ENCODE measurements around the gene IMMT. TPM values are rescaled to one million over a fixed set of nuclear protein-coding genes. Genes with fewer than 3 reads are reported as not detected.

IMMT gene
- polyA plus RNA-seq, 1 donor (not counting 4 experiments of a cell fraction or from before 2014, with no cell fraction given) = 91.5 TPM

DNA sequence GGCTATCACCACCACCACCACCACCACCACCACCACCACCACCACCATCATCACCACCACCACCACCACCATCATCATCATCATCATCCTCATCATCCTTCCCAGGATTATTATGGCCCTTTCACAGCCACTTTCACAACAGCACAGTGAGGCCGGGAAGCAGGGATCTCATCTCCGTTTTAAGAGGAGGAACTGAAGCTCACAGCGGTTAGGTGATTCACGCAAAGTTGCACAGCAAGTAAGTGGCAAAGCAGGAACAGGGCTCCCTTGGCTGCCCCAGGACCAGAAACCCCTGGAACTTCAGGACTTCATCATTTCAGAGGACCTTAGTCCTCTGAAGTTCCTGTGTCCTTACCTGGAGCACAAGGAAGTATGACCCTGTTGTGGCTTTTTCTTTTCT lies 30.8 kb upstream of the IMMT start:
- Histone ChIP-seq H3K9me1 (ENCODE audit: control insufficient read depth, extremely low read depth, insufficient read depth, low read length) (no peaks in the 10 kb centered on the region), H4K20me1 (ENCODE audit: control insufficient read depth, extremely low read depth, insufficient read depth, low read length) (no peaks in the 10 kb centered on the region), H3K4me2 (ENCODE audit: control insufficient read depth, extremely low read depth, insufficient read depth, low read depth, low read length) (no peak overlapping the region), H3K27ac (ENCODE audit: control insufficient read depth, insufficient read depth, low read length) (no peak overlapping the region), H2AFZ (ENCODE audit: control insufficient read depth, low read length) (no peak overlapping the region), H3K27me3 (ENCODE audit: control insufficient read depth, extremely low read depth, insufficient read depth, low read length) (no peaks in the 10 kb centered on the region), H3K9me3 (ENCODE audit: control insufficient read depth, low read depth, low read length) (no peaks in the 10 kb centered on the region), H3K36me3 (ENCODE audit: control insufficient read depth in 2 of 2, extremely low read depth in 1 of 2, insufficient read depth in 2 of 2, low read length in 2 of 2) (no peaks in the 10 kb centered on the region), H3K4me1 (ENCODE audit: control insufficient read depth, extremely low read depth, insufficient read depth, low read length) (peaks cover 21% of the 10 kb centered on the region), H3K9ac (ENCODE audit: control insufficient read depth, extremely low read depth, insufficient read depth, low read length) (no peak overlapping the region), H3K79me2 (ENCODE audit: control insufficient read depth, insufficient read depth, low read length) (no peaks in the 10 kb centered on the region), H3K4me3 (ENCODE audit: control insufficient read depth in 2 of 3, extremely low read depth in 1 of 3, insufficient read depth in 2 of 3, low read depth in 1 of 3, low read length in 3 of 3) (no peak overlapping the region)
- TF ChIP-seq CTCF (optimal IDR thresholded peaks at IDR 0.05 in 1 of 3, IDR thresholded peaks at IDR 0.05 in 1 of 3, conservative IDR thresholded peaks at IDR 0.05 in 1 of 3; ENCODE audit: extremely low read depth in 1 of 3, insufficient read depth in 2 of 3, low read length in 3 of 3) (no peak), EZH2 (IDR thresholded peaks at IDR 0.05; ENCODE audit: low read length) (no peak)
- no peak for DNase-seq (ENCODE audit: low read depth, low spot score)
- FAIRE-seq = no peak
- dilution Hi-C loops (cut with MboI; ENCODE audit: extremely low pct_ligation_motif_present, low sequenced_read_pairs) = no loop called here

- dilution Hi-C loops (cut with MboI; ENCODE audit: extremely low pct_ligation_motif_present, low sequenced_read_pairs) = no loop called here
- H3K4me1 ChIP-seq (ENCODE audit: control insufficient read depth, extremely low read depth, insufficient read depth, low read length) = peaks cover 21% of the 10 kb centered on the region
- H3K4me3 ChIP-seq (ENCODE audit: control insufficient read depth in 2 of 3, extremely low read depth in 1 of 3, insufficient read depth in 2 of 3, low read depth in 1 of 3, low read length in 3 of 3) = no peak overlapping the region
- no peaks in the 10 kb centered on the region for H3K9me3 ChIP-seq (ENCODE audit: control insufficient read depth, low read depth, low read length)
- no peaks in the 10 kb centered on the region for H3K27me3 ChIP-seq (ENCODE audit: control insufficient read depth, extremely low read depth, insufficient read depth, low read length)
- no peak overlapping the region for H3K9ac ChIP-seq (ENCODE audit: control insufficient read depth, extremely low read depth, insufficient read depth, low read length)
- no peaks in the 10 kb centered on the region for H3K36me3 ChIP-seq (ENCODE audit: control insufficient read depth in 2 of 2, extremely low read depth in 1 of 2, insufficient read depth in 2 of 2, low read length in 2 of 2)
- H3K27ac ChIP-seq (ENCODE audit: control insufficient read depth, insufficient read depth, low read length) = no peak overlapping the region
- H4K20me1 ChIP-seq (ENCODE audit: control insufficient read depth, extremely low read depth, insufficient read depth, low read length) = no peaks in the 10 kb centered on the region
- FAIRE-seq (no peak), DNase-seq (ENCODE audit: low read depth, low spot score) (no peak)
- no peak for TF ChIP-seq CTCF (optimal IDR thresholded peaks at IDR 0.05 in 1 of 3, IDR thresholded peaks at IDR 0.05 in 1 of 3, conservative IDR thresholded peaks at IDR 0.05 in 1 of 3; ENCODE audit: extremely low read depth in 1 of 3, insufficient read depth in 2 of 3, low read length in 3 of 3)
- no peak for TF ChIP-seq EZH2 (IDR thresholded peaks at IDR 0.05; ENCODE audit: low read length)
- no peaks in the 10 kb centered on the region for H3K9me1 ChIP-seq (ENCODE audit: control insufficient read depth, extremely low read depth, insufficient read depth, low read length)
- peak overlapping the region; percentile 81 for H2AFZ ChIP-seq (ENCODE audit: control insufficient read depth, low read length)
- no peaks in the 10 kb centered on the region for H3K79me2 ChIP-seq (ENCODE audit: control insufficient read depth, insufficient read depth, low read length)
- no peak overlapping the region for H3K4me2 ChIP-seq (ENCODE audit: control insufficient read depth, extremely low read depth, insufficient read depth, low read depth, low read length)
These were observed 30.3 kb upstream of the IMMT start for GRCh38 chr2:86225581-86225980.
